HCT116 (cell line): ENCODE data around the gene OTUD7B. TPM values are rescaled to one million over a fixed set of nuclear protein-coding genes. Genes with fewer than 3 reads are reported as not detected.

Source experiments
- ATAC-seq: fragments of 200-7000 bp; cut with Tn5 transposase; 2 replicates; pipeline ENCODE4 v1.9.1; 2020; ENCODE audit warnings: mild to moderate bottlenecking, moderate library complexity
- BruUV-seq: library from RNA; stranded (reverse); fragments of 400-500 nt; replicated peaks from 2 replicates; lab custom pipeline; 2021; lab: Mats Ljungman, UMichigan
- CTCF ChIA-PET: fragments of 300-600 bp; sonication (Branson Sonifier 250); formaldehyde crosslinking; loops from one replicate; lab custom pipeline; 2021; ENCODE audit warnings: antibody characterized with exemption; lab: Charles Lee
- POLR2A ChIA-PET: fragments of 300-600, 350-600 bp; sonication (Branson Sonifier 250); formaldehyde crosslinking; loops from one replicate; lab custom pipeline; 2021; ENCODE audit warnings: antibody characterized with exemption; lab: Charles Lee
- RAD21 ChIA-PET, 2 experiments: fragments of 300-600 bp; sonication (Branson Sonifier 250); formaldehyde crosslinking; loops; one replicate each; lab custom pipeline; 2023; ENCODE audit warnings: low total read pairs in 2 of 2; ENCODE audit not compliant: uncharacterized antibody in 2 of 2, unreplicated experiment in 2 of 2, low non-redundant PET in 1 of 2; lab: Charles Lee
- DNase-seq: peaks from one replicate; pipeline ENCODE4 v3.0.0-alpha.2; 2010; ENCODE audit warnings: low read depth, low spot score
- H2AFZ ChIP-seq: fragments of 200-600 bp; shearing (Covaris generic), sonication (generic); 2 replicates; pipeline ENCODE4 v1.6.1; 2017; ENCODE audit warnings: low read depth, mixed run types, mixed read lengths, antibody characterized with exemption, low read length; ENCODE audit not compliant: poor library complexity, severe bottlenecking
- H3K27ac ChIP-seq: 2 replicates; pipeline ENCODE4 v1.5.1; 2012; ENCODE audit warnings: low read depth, low read length
- H3K27me3 ChIP-seq: fragments of 200-600 bp; sonication (generic); 2 replicates; pipeline ENCODE4 v1.6.1; 2016; ENCODE audit warnings: mixed run types, low read length, mixed read lengths; ENCODE audit not compliant: insufficient read depth
- H3K36me3 ChIP-seq, 2 experiments: fragments of 200-500 bp in 1 of 2; fragments of 200-600 bp in 1 of 2; sonication (Bioruptor generic) in 1 of 2; sonication (generic) in 1 of 2; 2 replicates each; pipeline versions ENCODE4 v1.5.1 to v1.6.1; 2014 to 2016; ENCODE audit warnings: low read length in 2 of 2, inconsistent platforms in 1 of 2, mixed read lengths in 1 of 2, mixed run types in 1 of 2; ENCODE audit not compliant: insufficient read depth in 2 of 2, control insufficient read depth in 1 of 2
- H3K4me1 ChIP-seq, 2 experiments: fragments of 200-600 bp in 1 of 2; sonication (generic) in 1 of 2; 2 replicates each; pipeline versions ENCODE4 v1.5.1 to v1.6.1; 2012 to 2017; ENCODE audit warnings: low read length in 2 of 2, inconsistent platforms in 1 of 2, mild to moderate bottlenecking in 1 of 2, mixed read lengths in 1 of 2, mixed run types in 1 of 2, moderate library complexity in 1 of 2; ENCODE audit not compliant: insufficient read depth in 2 of 2, control insufficient read depth in 1 of 2
- H3K4me2 ChIP-seq: fragments of 200-600 bp; sonication (generic); 2 replicates; pipeline ENCODE4 v1.6.1; 2017; ENCODE audit warnings: mixed run types, low read length, mixed read lengths
- H3K4me3 ChIP-seq, 2 experiments: fragments of 200-600 bp in 1 of 2; sonication (generic) in 1 of 2; replicated peaks in 1 of 2; 2 replicates each; pipeline ENCODE4 v1.5.1; 2011 to 2016; ENCODE audit warnings: low read length in 2 of 2, control low read depth in 1 of 2, low read depth in 1 of 2, mild to moderate bottlenecking in 1 of 2, mixed read lengths in 1 of 2, mixed run types in 1 of 2
- H3K79me2 ChIP-seq: fragments of 200-600 bp; sonication (generic); 2 replicates; pipeline ENCODE4 v1.6.1; 2017; ENCODE audit warnings: mild to moderate bottlenecking, mixed run types, low read length, moderate library complexity, mixed read lengths; ENCODE audit not compliant: insufficient read depth
- H3K9ac ChIP-seq: fragments of 200-600 bp; sonication (generic); 2 replicates; pipeline ENCODE4 v1.6.1; 2016; ENCODE audit warnings: low read length, mixed read lengths
- H3K9me2 ChIP-seq: fragments of 200-600 bp; sonication (generic), shearing (Covaris generic); 2 replicates; pipeline ENCODE4 v1.6.1; 2017; ENCODE audit warnings: mixed run types, mild to moderate bottlenecking, moderate library complexity; ENCODE audit not compliant: insufficient read depth
- H3K9me3 ChIP-seq, 2 experiments: fragments of 200-500 bp in 1 of 2; fragments of 200-600 bp in 1 of 2; sonication (Bioruptor generic) in 1 of 2; sonication (generic) in 1 of 2; 2 replicates each; pipeline ENCODE4 v1.6.1; 2014 to 2017; ENCODE audit warnings: low read length in 2 of 2, mixed read lengths in 2 of 2, inconsistent platforms in 1 of 2, low read depth in 1 of 2, mild to moderate bottlenecking in 1 of 2, mixed run types in 1 of 2, moderate library complexity in 1 of 2; ENCODE audit not compliant: control insufficient read depth in 1 of 2, insufficient read depth in 1 of 2
- H4K20me1 ChIP-seq: fragments of 200-600 bp; sonication (generic), shearing (Covaris generic); 2 replicates; pipeline ENCODE4 v1.6.1; 2017; ENCODE audit warnings: mixed run types, mild to moderate bottlenecking, moderate library complexity; ENCODE audit not compliant: insufficient read depth
- CBX3 ChIP-seq: IDR thresholded peaks from 2 replicates; pipeline ENCODE4 v1.6.1; 2012; ENCODE audit warnings: low read depth
- CEBPB ChIP-seq: IDR thresholded peaks from 2 replicates; pipeline ENCODE4 v1.6.1; 2012; ENCODE audit warnings: low read depth
- EGR1 ChIP-seq: IDR thresholded peaks from 2 replicates; pipeline ENCODE4 v1.6.1; 2012; ENCODE audit warnings: low read depth
- FOSL1 ChIP-seq: IDR thresholded peaks from 2 replicates; pipeline ENCODE4 v1.6.1; 2012; ENCODE audit warnings: low read depth
- MAX ChIP-seq: IDR thresholded peaks from 2 replicates; pipeline ENCODE4 v1.6.1; 2012
- RAD21 ChIP-seq: IDR thresholded peaks from 2 replicates; pipeline ENCODE4 v1.6.1; 2012; ENCODE audit warnings: low read depth, mild to moderate bottlenecking
- TCF7L2 ChIP-seq: IDR thresholded peaks from 2 replicates; pipeline ENCODE4 v1.7.0; 2011; ENCODE audit warnings: borderline replicate concordance, inconsistent platforms; ENCODE audit not compliant: insufficient read depth, insufficient read length; ENCODE audit errors: extremely low read depth
- YY1 ChIP-seq: IDR thresholded peaks from 2 replicates; pipeline ENCODE4 v1.6.1; 2011; ENCODE audit warnings: low read length, low read depth, moderate library complexity, mild to moderate bottlenecking; ENCODE audit not compliant: insufficient replicate concordance; ENCODE audit errors: extremely low read depth
- ZBTB33 ChIP-seq: IDR thresholded peaks from 2 replicates; pipeline ENCODE4 v1.6.1; 2011; ENCODE audit warnings: mild to moderate bottlenecking, low read length, moderate library complexity; ENCODE audit not compliant: insufficient replicate concordance; ENCODE audit errors: extremely low read depth
- intact Hi-C: fragments of 100-400 bp; cut with micrococcal nuclease; formaldehyde crosslinking; loops from 2 replicates; pipeline ENCODE4 v1.10.0; 2022
- total RNA-seq: library from RNA; stranded (reverse); gene quantifications from one replicate; pipeline ENCODE4 v1.2.1, GENCODE V29; 2021; ENCODE audit not compliant: unreplicated experiment

The OTUD7B gene
- total RNA-seq, 1 experiment from 2014 or later, result 23.7 TPM

GRCh38 chr1:149916193-149916897 is 94.2 kb downstream of the OTUD7B start:
- Histone ChIP-seq H4K20me1 (no peaks in the 10 kb centered on the region), H3K9me3 (no peaks in the 10 kb centered on the region), H3K4me2 (no peak overlapping the region), H3K4me3 (no peak overlapping the region), H3K4me1 (no peaks in the 10 kb centered on the region), H2AFZ (no peak overlapping the region), H3K27ac (no peak overlapping the region), H3K36me3 (no peaks in the 10 kb centered on the region), H3K9ac (no peak overlapping the region), H3K27me3 (no peaks in the 10 kb centered on the region), H3K9me2 (no peaks in the 10 kb centered on the region), H3K79me2 (no peaks in the 10 kb centered on the region)
- ChIA-PET POLR2A (no interaction called here), RAD21 (no interaction called here), CTCF (no interaction called here)
- DNase-seq, result no peak
- intact Hi-C loops, result no loop called here
- BruUV-seq, result no TSS peak
- ATAC-seq, result no peak
- TF ChIP-seq YY1 (no peak), ZBTB33 (no peak), CBX3 (no peak), TCF7L2 (no peak), EGR1 (no peak), FOSL1 (no peak), RAD21 (no peak), CEBPB (no peak), MAX (no peak)
